Left ventricle myocardium inferior (tissue), 1 donor: Measurements from ENCODE around the gene TMEM132C. TPM values are rescaled to one million over a fixed set of nuclear protein-coding genes. Genes with fewer than 3 reads are reported as not detected.
"Not testable (repeated sequence)": the region's sequence is repeated elsewhere in the genome, so short reads cannot be mapped to it uniquely, and the experiment has no call there.

Experiments used
- DNase-seq: peaks from one replicate; pipeline ENCODE4 v3.0.0-alpha.2; 2020
- H3K27ac ChIP-seq: fragments of 200-600 bp; replicated peaks from 2 replicates; pipeline ENCODE4 v1.8.0; 2021
- H3K27me3 ChIP-seq: fragments of 200-600 bp; 2 replicates; pipeline ENCODE4 v1.8.0; 2021; ENCODE audit warnings: low read depth
- H3K36me3 ChIP-seq: fragments of 200-600 bp; 2 replicates; pipeline ENCODE4 v1.8.0; 2021
- H3K4me1 ChIP-seq: fragments of 200-600 bp; 2 replicates; pipeline ENCODE4 v1.8.0; 2021
- H3K4me3 ChIP-seq: fragments of 200-600 bp; 2 replicates; pipeline ENCODE4 v1.8.0; 2021; ENCODE audit warnings: mild to moderate bottlenecking, moderate library complexity
- H3K9me3 ChIP-seq: fragments of 200-600 bp; replicated peaks from 2 replicates; pipeline ENCODE4 v1.8.0; 2021
- intact Hi-C: fragments of 100-400 bp; cut with micrococcal nuclease; formaldehyde crosslinking; loops from one replicate; pipeline ENCODE4 v1.11.0; 2022
- total RNA-seq: library from RNA; stranded (reverse); fragmentation: NEBNext Ultra II Directional; extraction: Animal tissue kit (Norgen Biotek cat#: 25700); gene quantifications from one replicate; pipeline ENCODE4 v1.2.1, GENCODE V29; 2021
- TF ChIP-seq, protein P1 (sequence below): fragments of 200-600 bp; IDR thresholded peaks from 2 replicates; pipeline ENCODE4 v1.8.0; 2021; ENCODE audit warnings: antibody characterized with exemption, mild to moderate bottlenecking, borderline replicate concordance
- donor health status: DM: no; HTN: yes; CAD: no; lungs with severe emphysema.

The TMEM132C gene
- total RNA-seq, 1 donor from 2014 or later = 1.8 TPM

DNA sequence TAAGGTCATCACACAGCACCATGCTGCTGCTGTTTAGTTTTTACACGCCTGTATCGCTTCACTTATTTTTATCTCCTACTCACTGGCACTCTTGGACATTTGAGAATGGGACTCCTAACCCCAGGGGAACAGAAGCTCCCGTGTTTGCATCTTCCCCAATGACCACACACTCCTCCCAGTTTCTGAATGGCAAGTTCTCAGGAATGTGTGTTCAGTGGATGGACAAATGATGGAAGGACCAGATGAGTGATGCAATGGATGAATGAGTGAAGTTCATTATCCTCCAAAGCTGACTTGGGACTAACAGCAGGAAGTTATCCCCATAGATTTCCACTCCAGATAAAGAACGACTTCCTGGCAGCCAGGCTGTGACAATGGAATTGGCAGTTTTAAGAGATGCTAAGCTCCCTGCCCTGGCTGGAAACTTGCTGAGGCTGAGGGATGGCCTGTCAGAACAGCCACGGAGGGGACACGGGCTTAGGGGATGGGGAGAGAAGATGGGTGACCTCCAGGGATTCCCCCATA is 325.3 kb downstream of the TMEM132C start:
- H3K4me1 ChIP-seq = no peaks in the 10 kb centered on the region
- TF ChIP-seq, protein P1, sequence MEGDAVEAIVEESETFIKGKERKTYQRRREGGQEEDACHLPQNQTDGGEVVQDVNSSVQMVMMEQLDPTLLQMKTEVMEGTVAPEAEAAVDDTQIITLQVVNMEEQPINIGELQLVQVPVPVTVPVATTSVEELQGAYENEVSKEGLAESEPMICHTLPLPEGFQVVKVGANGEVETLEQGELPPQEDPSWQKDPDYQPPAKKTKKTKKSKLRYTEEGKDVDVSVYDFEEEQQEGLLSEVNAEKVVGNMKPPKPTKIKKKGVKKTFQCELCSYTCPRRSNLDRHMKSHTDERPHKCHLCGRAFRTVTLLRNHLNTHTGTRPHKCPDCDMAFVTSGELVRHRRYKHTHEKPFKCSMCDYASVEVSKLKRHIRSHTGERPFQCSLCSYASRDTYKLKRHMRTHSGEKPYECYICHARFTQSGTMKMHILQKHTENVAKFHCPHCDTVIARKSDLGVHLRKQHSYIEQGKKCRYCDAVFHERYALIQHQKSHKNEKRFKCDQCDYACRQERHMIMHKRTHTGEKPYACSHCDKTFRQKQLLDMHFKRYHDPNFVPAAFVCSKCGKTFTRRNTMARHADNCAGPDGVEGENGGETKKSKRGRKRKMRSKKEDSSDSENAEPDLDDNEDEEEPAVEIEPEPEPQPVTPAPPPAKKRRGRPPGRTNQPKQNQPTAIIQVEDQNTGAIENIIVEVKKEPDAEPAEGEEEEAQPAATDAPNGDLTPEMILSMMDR = no peak
- intact Hi-C loops = no loop called here

DNA sequence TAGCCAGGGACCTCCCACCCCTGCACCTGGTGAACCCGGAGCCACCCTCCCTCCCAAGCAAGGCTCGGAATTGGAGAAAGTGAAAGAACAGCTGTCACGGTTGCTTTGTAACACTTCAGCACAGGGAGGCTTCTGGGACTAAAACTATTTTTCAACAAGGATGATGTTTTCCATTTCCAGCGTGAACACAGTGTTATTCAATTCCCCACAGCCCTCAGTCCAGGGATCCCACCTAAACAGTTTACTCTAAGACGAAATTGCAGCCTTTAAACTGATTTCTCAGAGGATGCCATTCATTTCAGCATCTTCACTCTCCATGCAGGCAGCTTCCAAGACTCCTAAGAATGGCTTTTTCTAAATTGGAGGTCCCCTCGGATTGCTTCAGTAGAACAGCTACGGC is 327.6 kb downstream of the TMEM132C start:
- H3K27me3 ChIP-seq = peaks cover 28% of the 10 kb centered on the region
- TF ChIP-seq, protein P1 = no peak
- no peak overlapping the region for H3K27ac ChIP-seq
- H3K4me3 ChIP-seq = no peak overlapping the region
- intact Hi-C loops = no loop called here
- no peaks in the 10 kb centered on the region for H3K9me3 ChIP-seq
- no peak for DNase-seq
- H3K36me3 ChIP-seq = no peaks in the 10 kb centered on the region
- H3K4me1 ChIP-seq = no peaks in the 10 kb centered on the region

More for the DNA sequence above, 325.3 kb downstream of the TMEM132C start:
- H3K4me3 ChIP-seq = no peak overlapping the region
- no peaks in the 10 kb centered on the region for H3K9me3 ChIP-seq
- DNase-seq = no peak
- H3K27me3 ChIP-seq = peaks cover 28% of the 10 kb centered on the region
- no peaks in the 10 kb centered on the region for H3K36me3 ChIP-seq
- no peak overlapping the region for H3K27ac ChIP-seq

DNA sequence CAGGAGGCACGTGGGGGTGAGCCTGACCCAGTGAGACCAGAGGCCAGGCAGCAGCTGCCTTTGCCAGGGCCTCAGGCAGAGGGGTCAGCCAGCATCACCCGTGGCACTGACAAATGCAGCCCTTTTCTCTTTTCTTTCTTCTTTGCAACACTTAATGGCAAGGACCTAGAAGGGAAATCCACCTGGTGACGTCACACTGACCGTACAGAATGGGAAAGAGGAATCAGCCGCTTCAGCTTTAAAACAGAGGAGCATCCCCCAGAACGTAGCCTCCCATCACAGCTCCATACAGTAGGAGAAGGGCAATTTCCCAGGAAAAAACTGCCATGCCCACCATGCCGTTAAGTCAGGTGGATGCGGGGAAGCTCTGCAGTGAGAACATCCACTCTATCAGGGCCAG is 328.6 kb downstream of the TMEM132C start:
- intact Hi-C loops = no loop called here
- TF ChIP-seq, protein P1 = no peak

DNA sequence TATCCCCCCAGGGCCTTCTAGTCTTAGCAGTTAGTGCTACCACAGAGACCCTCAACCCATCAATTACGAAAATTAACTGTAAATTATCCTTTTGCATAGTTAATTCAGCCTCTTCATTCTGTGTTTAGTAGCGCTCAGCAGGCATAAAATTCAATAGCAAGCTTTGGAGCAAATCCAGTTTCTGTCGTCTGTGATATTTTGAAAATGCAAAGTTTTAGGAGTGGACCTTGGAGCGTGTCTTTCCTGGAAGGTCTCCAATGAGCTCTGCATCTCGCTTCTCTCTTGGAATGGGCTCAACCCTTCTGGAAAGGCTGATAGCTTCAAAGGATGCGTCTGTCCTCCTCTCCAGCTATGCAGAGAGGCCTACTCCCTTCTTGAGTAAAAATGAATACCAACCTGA is 333.9 kb downstream of the TMEM132C start:
- Histone ChIP-seq H3K9me3 (no peaks in the 10 kb centered on the region), H3K27ac (no peak overlapping the region), H3K4me3 (no peak overlapping the region), H3K27me3 (peaks cover 1% of the 10 kb centered on the region), H3K36me3 (no peaks in the 10 kb centered on the region), H3K4me1 (no peaks in the 10 kb centered on the region)
- TF ChIP-seq, protein P1 = no peak
- no peak for DNase-seq
- intact Hi-C loops = no loop called here

More for the DNA sequence above, 328.6 kb downstream of the TMEM132C start:
- no peak overlapping the region for H3K27ac ChIP-seq
- no peak overlapping the region for H3K4me3 ChIP-seq
- no peaks in the 10 kb centered on the region for H3K36me3 ChIP-seq
- no peak for DNase-seq
- H3K4me1 ChIP-seq = no peaks in the 10 kb centered on the region
- H3K27me3 ChIP-seq = peaks cover 28% of the 10 kb centered on the region
- no peaks in the 10 kb centered on the region for H3K9me3 ChIP-seq

DNA sequence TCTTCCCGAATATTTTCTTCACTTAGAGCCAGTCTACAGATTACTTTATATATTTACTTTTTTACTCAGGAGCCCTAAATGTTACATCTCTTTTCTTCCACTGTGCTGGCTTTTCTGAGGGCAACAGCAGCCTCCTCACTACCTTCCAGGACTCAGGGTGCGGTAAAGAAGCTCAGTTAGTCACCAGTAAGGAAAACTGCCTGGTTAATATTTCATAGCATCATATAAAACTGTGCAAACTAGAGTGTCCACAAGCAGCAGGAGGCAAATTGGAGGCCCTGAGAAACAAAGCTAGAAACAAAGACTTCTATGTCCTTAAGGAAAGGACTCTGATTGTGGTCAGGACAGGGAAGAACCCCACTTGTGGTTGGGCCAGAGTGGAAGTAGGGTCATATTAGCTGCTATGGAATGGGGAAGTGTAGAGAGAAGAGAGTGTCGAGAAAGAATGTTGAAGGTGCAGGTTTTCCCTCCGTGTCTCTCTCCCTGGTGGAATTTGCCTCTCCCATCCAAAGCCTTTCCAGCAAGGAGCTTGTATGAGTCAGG is 336.7 kb downstream of the TMEM132C start:
- Histone ChIP-seq H3K9me3 (no peaks in the 10 kb centered on the region), H3K27me3 (no peaks in the 10 kb centered on the region), H3K4me3 (no peak overlapping the region), H3K27ac (no peak overlapping the region), H3K36me3 (no peaks in the 10 kb centered on the region), H3K4me1 (no peaks in the 10 kb centered on the region)
- intact Hi-C loops = no loop called here
- TF ChIP-seq, protein P1 = no peak
- DNase-seq = no peak

DNA sequence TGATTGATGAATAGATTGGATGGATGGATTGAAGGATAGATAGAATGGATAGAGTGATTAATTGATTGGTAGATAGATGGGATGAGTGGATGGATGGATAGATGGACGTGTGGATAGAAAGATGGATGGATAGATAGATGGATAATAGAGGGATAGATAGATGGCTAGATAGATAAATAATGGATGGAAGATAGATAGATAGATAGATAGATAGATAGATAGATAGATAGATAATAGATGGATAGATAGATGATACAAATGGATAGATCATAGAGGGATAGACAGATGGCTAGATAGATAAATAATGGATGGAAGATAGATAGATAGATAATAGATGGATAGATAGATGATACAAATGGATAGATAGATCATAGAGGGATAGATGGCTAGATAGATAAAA is 337.2 kb downstream of the TMEM132C start:
- H3K9me3 ChIP-seq, H3K27me3 ChIP-seq, H3K4me3 ChIP-seq, H3K4me1 ChIP-seq, intact Hi-C loops, DNase-seq, H3K36me3 ChIP-seq, H3K27ac ChIP-seq: not testable (repeated sequence)
